Raji (cell line): ENCODE data around the gene OXSM.

ENCODE experiments used
- POLR2A ChIP-seq: IDR thresholded peaks from 2 replicates; pipeline ENCODE4 v1.6.1; 2011; ENCODE audit warnings: low read depth, low read length, control low read depth; ENCODE audit not compliant: insufficient read depth

The OXSM gene

DNA sequence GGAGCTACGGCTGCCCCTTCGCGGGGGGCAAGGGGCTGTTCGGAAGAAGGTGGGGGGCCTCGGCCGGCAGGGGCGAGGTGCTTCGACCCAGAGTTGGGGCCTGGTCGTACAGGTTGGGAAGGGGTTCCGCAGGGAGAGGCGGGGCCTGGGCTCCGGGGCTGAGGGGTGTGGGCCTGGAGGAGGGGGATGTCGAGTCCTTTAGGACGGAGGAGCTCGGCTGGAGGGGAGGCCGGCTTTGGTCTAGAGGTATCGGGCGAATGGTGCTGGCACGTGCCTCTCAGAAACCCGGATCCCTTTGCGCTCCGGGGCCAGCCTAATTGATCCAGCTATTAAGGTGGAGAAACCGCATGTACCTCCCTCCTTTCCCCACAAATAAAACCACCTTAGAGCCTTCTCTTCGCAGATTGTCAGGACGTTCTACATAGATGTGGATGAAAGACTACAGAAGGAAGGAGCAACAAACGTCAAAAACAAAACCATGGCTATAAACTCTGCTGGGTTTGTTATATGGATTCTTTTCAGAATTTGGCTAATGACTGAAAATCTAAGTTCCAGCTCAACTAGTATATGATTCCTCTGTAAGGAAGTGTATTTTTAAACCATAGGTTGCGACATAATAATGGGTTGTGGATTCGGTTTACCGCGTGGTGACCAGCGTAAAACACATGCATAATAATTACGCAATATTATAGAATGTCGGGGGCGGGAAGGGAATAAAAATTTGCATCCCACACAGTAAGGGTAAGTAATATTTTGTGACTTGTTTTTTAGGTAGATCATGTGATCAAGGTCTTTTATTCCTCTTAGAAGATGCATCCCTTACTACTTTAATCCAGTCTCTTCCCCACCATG is 6.0 kb upstream of the OXSM start:
- TF ChIP-seq POLR2A, result no peak

DNA sequence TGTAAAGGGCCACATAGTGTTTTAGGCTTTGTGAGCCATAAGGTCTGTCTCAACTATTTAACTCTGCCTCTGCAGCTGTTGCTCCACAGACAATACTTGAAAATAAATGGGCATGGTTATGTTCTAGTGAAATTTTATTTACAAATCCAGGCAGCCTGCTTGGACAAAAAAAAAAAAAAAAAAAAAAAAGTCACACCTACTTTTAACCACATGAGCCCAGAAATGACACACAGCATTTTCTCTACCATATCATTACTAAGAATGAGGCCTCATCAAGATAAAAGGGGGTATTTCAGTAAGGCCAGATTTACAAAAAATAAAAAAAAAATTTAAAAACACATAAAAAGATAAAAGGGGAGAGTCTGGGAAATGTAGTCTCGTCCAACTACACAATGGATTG is 4.9 kb upstream of the OXSM start:
- TF ChIP-seq POLR2A, result no peak

DNA sequence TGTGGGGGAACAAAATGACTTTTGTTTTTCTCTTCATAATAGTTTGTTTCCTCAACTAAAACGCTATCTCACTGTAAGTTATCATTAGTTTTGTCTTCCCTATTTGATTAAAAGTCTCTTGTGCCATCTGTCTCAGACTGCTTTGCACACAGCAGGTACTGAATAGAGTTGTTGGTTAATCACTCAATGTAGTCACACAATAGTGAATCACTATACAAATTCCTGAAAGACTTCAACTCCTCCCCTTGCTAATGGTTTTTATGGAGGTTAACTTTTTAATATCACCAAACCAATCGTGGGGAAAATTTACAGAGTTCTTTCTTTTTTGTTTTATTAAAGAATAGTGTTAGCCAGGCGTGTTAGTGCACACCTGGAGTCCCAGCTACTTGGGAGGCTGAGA is 4.1 kb upstream of the OXSM start:
- no peak for TF ChIP-seq POLR2A

DNA sequence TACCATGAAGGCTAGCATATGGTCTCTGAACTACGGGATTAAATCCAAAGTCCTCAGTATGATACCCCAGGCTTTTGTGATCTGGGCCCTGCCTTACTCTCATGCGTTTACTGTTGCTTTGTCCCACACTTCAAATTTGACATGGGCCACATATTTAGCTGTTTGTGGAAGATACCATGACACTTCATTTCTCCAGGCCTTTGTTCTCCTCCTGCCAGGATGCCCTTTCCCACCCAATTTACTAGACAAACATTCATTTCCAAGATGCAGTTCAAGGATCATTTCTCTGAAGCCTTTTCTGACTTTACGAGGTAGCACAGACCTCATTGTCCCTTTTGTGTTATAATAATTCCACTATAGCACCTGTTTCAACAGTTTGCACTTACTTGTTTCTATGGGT is 2.2 kb upstream of the OXSM start:
- TF ChIP-seq POLR2A, result no peak

DNA sequence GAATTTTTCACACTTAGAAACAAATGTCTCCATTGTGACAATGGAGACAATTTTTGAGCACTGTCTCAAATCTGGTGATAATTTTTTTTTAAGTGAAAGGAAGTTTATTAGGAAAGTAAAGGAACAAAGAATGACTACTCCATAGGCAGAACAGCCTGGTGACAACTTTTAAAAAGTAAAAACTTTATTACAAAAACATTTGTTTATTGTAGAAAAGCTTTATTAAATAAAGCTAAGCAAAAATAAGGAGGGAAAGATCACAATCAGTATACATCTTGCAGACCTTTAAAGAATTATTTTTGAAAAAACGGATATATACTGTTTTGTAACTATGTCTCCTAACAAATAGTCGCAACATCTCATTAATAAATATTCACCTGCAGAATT is 688 bp upstream of the OXSM start:
- TF ChIP-seq POLR2A, result no peak

DNA sequence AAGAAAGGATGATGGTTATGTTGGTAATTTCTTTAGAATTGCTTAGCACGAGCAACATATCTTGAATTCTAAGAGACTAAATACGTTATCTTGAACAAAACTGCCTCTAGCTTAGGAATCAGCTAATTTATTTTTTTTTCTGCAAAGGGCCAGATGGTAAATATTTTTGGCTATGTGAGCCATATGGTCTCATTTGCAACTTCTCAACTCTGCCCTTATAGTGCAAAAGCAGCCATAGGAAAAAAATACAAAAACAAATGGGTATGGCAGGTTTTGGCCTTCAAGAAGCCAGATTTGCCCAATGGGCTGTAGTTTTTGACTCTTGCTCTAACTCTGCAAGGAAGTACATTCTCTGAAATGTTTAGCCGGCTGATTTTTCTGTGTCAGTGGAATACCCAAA is 11.9 kb downstream of the OXSM start:
- TF ChIP-seq POLR2A, result no peak

DNA sequence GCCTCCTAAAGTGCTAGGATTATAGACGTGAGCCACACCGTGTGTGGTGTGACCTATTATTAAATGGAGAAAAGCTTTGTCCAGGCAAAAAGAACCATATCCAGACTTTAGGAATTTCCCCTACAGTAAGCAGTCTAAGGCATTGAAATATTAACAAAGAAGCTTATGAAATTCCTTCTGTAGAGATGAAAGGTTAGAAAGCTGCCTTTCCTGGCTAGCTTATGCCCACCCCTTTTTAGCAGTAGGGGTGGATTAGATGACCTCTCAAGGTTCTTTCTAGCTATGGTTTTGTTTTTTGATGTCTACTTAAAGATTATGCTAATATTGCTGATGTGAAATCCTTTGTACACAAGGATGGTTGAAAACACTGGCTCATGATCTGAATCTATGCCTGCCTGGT is 13.9 kb downstream of the OXSM start:
- TF ChIP-seq POLR2A, result no peak

DNA sequence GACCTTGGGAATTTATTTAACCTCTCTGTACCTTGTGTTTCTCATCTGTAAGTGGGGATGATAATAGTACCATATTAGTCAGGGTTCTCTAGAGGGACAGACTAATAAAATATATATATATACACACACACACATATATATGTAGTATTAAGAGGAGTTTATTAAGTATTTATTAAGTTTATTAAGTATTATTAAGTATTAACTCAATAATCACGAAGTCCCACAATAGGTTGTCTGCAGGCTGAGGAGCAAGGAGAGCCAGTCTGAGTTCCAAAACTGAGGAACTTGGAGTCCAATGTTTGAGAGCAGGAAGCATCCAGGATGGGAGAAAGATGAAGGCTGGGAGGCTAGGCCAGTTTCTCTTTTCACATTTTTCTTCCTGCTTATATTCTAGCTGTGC is 14.8 kb downstream of the OXSM start:
- no peak for TF ChIP-seq POLR2A

DNA sequence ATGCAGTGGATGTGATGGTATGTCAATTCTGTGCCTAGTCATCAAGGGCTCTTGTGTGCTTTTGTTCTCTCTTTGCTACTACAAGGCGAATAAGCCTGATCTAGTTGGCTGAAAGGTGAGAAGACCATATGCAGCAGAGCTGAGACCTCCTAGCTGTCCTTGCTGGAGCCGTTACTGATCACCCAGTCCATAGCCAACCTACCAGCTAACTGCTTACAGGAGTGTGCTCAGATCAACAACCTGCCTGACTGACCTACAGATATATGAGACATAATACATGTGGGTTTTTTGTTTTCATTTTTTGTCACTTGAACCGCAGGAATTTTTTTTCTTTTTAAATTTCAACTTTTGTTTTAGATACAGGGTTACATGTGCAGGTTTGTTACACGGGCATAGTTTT is 22.8 kb downstream of the OXSM start:
- TF ChIP-seq POLR2A, result no peak

DNA sequence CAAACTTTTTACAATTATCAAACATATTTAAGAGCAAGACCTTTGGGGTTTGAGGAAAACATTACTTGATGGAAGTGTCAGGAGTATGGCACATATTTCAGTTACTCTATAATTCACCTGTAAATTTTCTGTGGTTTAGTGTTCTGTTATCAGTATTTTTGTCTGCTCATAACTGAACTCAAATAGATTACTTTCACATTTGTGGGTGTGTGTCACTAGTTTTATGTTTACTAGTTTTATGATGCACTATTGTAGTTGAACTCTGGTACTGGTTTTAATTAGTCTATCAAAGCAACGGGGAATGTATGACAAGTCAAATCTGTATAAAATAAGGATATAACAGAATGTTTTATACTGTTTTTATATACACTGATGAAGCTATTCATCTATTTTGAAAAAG is 27.2 kb downstream of the OXSM start:
- no peak for TF ChIP-seq POLR2A

DNA sequence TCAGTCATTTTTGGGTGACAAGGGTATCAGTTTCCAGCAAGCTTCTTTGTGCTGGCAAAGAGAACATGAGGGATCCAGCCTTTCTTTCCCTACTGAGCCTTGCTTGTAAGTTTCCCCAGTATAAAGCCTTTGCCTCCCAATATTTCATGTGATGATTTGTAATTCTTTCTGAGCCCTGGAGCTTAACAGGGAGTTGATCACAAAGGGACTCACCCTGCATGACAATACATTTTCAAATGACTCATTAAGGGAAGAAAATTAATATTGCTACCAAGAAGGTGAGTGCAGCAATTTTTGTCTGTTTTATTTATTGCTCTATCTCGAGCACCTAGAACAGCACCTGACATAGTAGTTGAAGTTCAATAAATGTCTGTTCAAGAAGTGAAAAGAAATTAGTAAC is 27.7 kb downstream of the OXSM start:
- TF ChIP-seq POLR2A, result no peak

DNA sequence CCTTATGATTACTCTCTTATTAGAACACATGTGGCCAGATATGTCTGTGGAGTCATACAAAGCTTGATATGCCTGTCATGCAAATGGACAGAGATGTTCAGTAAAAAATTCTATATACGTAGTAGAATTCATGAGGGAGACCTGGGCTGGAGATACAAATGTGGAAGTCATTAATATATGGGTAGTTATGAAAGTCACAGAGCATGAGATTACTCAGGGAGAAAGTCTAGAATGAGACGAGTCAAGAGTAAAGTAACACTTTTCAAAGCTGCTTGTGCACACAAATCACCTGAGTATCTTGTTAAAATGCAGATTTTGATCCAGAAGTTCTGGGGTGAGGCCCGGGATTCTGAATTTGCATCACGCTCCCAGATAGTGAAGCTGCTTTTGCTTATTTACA is 28.4 kb downstream of the OXSM start:
- no peak for TF ChIP-seq POLR2A

DNA sequence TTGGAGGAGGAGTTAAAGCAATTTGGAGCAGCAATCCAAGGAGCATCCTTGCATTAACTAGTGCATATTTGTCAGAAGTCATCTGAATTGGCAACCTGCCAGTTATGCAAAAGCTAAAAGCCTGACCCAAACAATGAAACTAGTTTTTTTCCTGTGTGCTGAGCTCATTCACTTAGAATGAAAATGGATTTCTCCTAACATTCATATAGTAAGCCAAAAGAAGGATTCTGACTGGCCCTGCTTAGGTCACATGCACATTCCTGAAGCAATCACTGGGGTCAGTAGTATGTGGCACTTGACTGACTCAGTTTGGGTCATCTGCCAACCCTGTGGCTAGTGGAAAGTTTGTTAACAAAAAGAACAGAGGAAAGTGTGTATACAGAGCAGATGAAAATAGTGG is 30.5 kb downstream of the OXSM start:
- TF ChIP-seq POLR2A, result no peak

DNA sequence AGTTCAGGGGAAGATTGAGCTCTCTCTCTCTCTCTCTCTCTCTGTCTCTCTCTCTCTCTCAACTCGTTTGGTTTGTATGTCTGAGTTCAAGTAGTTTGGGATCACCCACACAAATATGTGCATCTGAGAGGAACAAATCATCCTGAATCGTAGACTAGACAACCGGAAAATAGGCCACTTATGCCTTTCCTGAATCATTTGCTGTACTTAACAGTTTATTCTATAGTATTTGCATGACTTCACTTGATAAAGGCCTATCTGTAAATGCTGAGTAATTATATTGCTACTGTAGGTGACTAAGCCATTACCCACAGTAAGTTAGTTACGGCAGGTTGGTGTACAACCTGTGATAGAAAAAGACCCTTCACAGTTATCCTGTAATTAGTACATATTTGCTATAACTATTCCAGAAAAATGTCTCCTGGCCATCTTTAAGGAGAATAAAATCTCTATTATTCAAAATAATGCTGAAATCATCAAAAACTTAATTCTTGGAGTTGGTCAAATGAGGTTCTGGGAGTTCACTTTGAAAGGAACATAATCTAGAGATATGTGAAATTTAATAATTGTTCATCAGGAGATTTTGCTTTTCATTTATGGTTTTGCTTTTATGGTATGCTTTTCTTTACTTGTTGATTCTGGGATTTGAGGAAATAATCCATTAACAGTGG is 31.1 kb downstream of the OXSM start:
- TF ChIP-seq POLR2A, result no peak

DNA sequence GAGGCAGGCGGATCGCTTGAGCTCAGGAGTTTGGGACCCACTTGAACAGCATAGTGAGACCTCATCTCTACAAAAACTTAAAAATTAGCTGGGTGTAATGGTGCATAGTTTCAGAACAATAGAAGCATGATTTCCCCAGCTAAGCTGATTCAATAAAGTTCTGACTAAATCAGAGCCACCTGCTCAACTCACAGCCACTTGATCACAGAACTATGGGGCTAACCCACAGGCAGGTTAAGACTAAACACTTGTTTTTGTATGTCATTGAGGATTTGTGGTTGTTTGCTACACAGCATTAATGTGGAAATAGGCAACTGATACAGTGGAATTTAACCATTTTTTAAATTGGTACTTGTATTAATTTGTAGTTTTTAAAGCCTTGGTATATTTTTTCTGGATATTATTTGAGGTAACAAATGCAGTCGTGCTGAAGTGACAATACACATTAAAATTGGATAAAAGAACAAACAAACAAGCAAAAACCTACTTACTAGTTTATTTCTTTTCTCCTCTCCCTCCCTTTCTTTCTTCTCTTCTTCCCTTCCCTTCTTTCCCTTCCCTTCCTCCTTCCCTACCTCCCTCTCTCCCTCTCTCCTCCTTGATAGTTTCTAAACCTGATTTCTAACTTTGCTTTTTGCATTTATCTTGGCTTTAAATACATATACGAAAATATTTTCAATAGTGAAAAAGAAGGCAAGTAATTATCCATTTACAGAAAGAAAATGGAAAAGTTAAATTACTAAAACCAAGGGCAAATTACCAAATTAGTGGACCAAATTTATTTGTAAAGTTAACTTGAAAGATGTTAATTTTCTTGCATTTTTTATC is 32.1 kb downstream of the OXSM start:
- TF ChIP-seq POLR2A, result no peak

DNA sequence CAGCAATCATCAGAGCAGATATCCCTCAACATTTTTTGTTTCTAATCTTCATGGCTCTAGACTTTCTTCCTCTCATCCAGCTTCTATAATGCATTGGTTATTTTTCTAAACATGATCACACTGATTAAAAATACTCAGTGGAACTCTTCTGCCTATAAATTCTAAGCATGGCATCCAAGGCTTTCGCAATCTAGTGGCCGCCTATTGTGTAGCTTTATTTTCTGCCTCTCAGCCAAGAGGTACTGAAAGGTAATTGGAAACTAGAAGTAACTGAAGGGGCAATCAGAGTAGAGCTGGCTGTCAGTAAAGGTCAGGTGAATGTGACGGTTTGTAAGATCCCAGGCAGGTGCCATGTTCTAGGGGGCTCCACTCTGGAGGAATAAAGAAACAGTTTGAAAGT is 33.4 kb downstream of the OXSM start:
- TF ChIP-seq POLR2A, result no peak

DNA sequence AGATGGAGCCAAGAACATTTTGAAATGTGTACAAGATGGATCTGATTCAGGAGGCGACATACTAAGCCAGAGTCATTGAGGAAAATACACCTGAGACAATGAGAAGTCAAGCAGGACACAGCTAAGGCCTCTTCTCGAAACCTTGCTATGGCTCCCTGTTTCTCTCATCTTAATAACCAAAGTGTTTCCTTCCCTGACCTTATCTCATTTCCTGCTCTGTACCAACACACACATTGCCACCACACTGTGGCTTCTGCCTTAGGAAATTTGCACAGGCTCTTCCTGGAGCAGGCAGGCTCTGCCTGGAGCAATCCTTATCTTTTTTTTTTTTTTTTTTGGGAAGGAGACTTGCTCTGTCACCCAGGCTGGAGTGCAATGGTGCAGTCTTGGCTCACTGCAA is 36.6 kb downstream of the OXSM start:
- TF ChIP-seq POLR2A, result no peak
